AG04450 (cell line): ENCODE results near the gene KIR2DL3. TPM values are rescaled to one million over a fixed set of nuclear protein-coding genes. Genes with fewer than 3 reads are reported as not detected.
"Not testable (repeated sequence)": the region's sequence is repeated elsewhere in the genome, so short reads cannot be mapped to it uniquely, and the experiment has no call there.

Experiments
- CTCF ChIA-PET: fragments of 300-600, 350-600 bp; formaldehyde crosslinking; extraction: SDS; loops from one replicate; lab custom pipeline; 2022; ENCODE audit warnings: antibody characterized with exemption, inconsistent platforms; lab: Charles Lee
- POLR2A ChIA-PET: fragments of 350-600 bp; formaldehyde crosslinking; extraction: SDS; loops from one replicate; lab custom pipeline; 2021; ENCODE audit warnings: antibody characterized with exemption, inconsistent platforms; lab: Yijun Ruan, JAX
- DNase-seq: peaks from one replicate; pipeline ENCODE4 v3.0.0-alpha.2; 2011; ENCODE audit warnings: low read depth, low spot score
- H3K27ac ChIP-seq: one replicate; pipeline ENCODE4 v1.5.1; 2012; ENCODE audit warnings: low read depth, low read length, control low read depth
- H3K27me3 ChIP-seq: one replicate; pipeline ENCODE4 v1.6.0; 2012; ENCODE audit warnings: low read length; ENCODE audit not compliant: control insufficient read depth, insufficient read depth
- H3K4me3 ChIP-seq: 2 replicates; pipeline ENCODE4 v1.5.1; 2011; ENCODE audit warnings: mild to moderate bottlenecking, low read depth, low read length, control low read depth
- H3K9me3 ChIP-seq: 2 replicates; pipeline ENCODE4 v1.5.1; 2012; ENCODE audit warnings: low read length; ENCODE audit not compliant: control insufficient read depth, insufficient read depth
- polyA plus RNA-seq: library from polyadenylated mRNA; depleted of rRNA; stranded (reverse); fragments of >200 nt; gene quantifications from 2 replicates; pipeline ENCODE4 v1.2.3, GENCODE V29; 2011

The KIR2DL3 gene
- polyA plus RNA-seq, 1 experiment: not detected

DNA sequence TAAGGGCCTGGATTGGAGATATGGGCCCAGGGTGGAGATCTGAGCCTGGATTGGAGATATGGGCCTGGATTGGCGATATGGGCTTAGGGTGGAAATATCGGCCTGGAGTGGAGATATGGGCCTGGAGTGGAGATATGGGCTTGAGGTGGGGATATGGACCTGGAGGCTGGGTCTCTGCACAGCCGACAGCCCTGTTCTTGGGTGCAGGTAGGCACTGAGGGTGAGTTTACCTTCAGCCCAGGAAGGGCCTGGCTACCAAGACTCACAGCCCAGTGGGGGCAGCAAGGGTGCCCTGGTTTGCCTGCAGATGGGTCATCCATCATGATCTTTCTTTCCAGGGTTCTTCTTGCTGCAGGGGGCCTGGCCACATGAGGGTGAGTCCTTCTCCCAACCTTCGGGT lies 32.2 kb downstream of the KIR2DL3 start:
- H3K4me3 ChIP-seq, CTCF ChIA-PET, H3K27me3 ChIP-seq, POLR2A ChIA-PET, H3K27ac ChIP-seq, DNase-seq, H3K9me3 ChIP-seq: not testable (repeated sequence)

DNA sequence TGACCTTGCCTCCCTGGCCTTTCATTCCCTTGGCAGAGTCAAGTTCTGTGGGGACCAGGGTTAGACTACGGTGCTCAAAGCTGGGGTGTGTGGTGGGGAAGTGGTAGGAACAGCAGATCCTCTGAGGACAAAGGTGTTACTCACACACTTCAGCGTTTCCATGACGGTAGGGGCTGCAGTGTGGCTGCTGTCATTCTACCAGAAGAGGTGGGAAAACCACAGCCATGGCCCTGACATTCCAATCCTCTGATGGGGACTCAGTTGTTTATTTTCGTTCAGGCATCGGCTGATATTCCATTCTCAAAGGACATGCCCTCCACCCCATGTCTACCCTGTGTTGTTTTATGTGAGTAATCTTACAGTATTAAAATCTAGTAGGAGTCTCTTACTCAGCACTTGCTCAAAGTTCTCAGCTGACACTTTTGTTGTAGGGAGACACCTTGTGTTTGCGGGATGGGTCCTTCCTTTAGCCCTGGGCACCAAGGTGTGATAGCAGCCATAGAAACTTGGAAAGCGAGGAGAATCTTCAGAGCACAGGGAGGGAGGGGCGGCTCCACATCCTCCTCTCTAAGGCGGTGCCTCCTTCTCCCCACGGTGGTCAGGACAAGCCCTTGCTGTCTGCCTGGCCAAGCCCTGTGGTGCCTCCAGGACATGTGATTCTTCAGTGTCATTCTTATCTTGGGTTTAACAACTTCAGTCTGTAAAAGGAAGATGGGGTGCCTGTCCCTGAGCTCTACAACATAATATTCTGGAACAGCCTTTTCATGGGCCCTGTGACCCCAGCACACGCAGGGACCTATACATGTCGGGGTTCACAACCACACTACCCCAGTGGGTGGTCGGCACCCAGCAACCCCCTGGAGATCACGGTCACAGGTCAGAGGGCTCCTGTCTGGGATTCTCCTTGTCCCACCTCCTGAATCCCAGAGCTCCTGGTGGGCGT lies 33.0 kb downstream of the KIR2DL3 start:
- CTCF ChIA-PET, DNase-seq, POLR2A ChIA-PET, H3K4me3 ChIP-seq, H3K27ac ChIP-seq, H3K27me3 ChIP-seq, H3K9me3 ChIP-seq: not testable (repeated sequence)

DNA sequence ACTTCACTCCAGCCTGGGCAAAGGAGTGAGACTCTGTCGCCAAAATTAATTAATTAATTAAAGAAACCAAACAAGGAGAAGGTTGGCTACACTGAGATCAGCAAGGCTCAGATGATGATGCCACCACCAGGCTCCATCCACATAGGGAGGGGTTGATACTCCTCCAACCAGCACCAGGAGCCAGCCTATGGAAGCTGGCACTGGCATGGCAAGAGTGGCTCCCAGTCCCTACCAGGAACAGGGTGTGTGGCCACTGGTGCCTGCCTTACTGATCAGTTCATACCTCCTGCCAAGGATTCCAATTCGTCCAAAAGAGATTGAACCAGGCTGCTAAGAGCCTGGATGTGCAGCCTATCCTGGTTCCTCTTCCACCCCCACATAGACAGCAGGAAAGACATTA lies 34.4 kb downstream of the KIR2DL3 start:
- CTCF ChIA-PET, POLR2A ChIA-PET, H3K27ac ChIP-seq, H3K27me3 ChIP-seq, DNase-seq, H3K4me3 ChIP-seq, H3K9me3 ChIP-seq: not testable (repeated sequence)

DNA sequence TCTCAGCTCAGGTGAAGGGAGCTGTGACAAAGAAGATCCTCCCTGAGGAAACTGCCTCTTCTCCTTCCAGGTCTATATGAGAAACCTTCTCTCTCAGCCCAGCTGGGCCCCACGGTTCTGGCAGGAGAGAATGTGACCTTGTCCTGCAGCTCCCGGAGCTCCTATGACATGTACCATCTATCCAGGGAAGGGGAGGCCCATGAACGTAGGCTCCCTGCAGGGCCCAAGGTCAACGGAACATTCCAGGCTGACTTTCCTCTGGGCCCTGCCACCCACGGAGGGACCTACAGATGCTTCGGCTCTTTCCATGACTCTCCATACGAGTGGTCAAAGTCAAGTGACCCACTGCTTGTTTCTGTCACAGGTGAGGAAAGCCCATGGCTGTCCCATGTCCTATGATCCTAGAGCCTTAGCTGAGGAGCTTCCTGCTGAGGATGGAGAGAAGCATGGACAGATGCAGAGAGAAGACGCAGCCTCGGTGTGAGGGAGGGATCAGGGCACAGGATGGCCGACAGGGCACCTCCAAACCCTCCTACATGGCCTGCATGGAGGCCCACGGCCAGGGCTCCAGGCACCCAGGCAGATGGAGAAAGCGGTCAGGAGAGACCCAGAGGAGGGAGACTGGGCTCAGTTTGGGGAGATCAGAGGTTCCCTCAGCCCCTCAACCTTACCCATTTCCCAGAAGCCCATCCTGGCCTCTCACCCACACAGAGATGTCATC lies 36.9 kb downstream of the KIR2DL3 start:
- POLR2A ChIA-PET, H3K9me3 ChIP-seq, H3K27me3 ChIP-seq, DNase-seq, H3K27ac ChIP-seq, H3K4me3 ChIP-seq, CTCF ChIA-PET: not testable (repeated sequence)

DNA sequence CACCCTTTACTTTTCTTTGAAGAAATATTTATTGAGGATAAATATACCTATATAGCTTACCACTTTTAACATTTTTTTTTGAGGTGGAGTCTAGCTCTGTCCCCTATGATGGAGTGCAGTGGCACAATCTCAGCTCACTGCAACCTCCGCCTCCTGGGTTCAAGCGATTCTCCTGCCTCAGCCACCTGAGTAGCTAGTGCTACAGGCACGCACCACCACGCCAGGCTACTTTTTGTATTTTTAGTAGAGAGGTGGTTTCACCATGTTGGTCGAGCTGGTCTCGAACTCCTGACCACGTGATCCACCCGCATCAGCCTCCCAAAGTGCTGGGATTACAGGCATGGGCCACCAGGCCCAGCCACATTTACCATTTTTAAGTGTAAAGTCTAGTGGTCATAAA lies 37.5 kb downstream of the KIR2DL3 start:
- H3K27ac ChIP-seq, DNase-seq, H3K4me3 ChIP-seq, H3K9me3 ChIP-seq, POLR2A ChIA-PET, H3K27me3 ChIP-seq, CTCF ChIA-PET: not testable (repeated sequence)

DNA sequence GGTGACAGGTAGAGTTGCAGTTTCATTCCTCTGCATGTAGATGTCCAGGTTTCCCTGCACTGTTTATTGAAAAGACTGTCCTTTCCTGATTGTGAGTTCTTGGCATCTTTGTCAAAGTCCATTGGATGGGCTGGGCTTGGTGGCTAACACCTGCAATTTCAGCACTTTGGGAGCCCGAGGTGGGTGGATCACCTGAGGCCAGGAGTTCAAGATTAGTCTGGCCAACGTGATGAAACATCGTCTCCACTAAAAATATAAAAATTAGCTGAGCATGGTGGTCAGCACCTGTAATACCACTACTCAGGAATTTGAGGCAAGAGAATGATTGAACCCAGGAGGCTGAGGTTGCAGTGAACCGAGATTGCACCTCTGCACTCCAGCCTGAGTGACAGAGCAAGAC lies 39.5 kb downstream of the KIR2DL3 start:
- H3K9me3 ChIP-seq, POLR2A ChIA-PET, H3K27me3 ChIP-seq, H3K27ac ChIP-seq, CTCF ChIA-PET, H3K4me3 ChIP-seq, DNase-seq: not testable (repeated sequence)

DNA sequence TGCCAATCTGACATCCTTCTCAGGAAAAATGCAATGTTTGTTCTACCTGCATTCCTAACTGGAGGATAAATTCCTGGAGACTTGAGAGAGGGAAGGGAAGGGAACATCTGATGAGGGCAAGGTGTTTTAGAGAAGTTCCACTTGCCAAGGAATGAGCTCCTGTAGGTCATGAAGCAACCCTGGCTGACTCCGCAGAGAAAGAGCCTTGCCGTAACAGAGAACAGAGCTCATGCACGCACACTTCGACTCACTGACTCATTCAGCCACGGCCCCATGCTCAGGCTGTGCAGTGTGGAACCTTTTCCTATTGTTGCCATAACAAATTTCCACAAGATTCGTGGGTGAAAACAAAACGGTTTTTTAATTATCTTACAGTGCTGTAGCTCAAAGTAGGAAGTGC lies 40.6 kb downstream of the KIR2DL3 start:
- H3K4me3 ChIP-seq, H3K27me3 ChIP-seq, H3K9me3 ChIP-seq, H3K27ac ChIP-seq, POLR2A ChIA-PET, DNase-seq, CTCF ChIA-PET: not testable (repeated sequence)

DNA sequence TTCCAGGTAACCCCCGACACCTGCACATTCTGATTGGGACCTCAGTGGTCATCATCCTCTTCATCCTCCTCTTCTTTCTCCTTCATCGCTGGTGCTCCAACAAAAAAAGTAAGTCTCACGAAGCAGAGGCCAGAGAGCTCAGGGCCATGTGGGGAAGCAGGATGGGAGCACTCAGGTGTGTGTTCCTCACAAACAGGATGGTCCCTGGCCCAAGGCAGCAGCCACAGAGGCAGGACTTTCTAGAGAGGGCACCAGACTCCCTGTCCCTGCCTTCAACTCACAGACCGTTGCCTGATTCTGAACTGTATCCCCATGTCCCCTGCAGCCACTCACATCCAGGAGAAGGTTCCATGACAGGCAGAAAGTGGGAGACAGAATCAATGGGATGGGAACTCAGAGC lies 44.6 kb downstream of the KIR2DL3 start:
- H3K4me3 ChIP-seq, DNase-seq, POLR2A ChIA-PET, CTCF ChIA-PET, H3K27ac ChIP-seq, H3K27me3 ChIP-seq: not testable (repeated sequence)
- H3K9me3 ChIP-seq: peaks cover 13% of the 10 kb centered on the region

DNA sequence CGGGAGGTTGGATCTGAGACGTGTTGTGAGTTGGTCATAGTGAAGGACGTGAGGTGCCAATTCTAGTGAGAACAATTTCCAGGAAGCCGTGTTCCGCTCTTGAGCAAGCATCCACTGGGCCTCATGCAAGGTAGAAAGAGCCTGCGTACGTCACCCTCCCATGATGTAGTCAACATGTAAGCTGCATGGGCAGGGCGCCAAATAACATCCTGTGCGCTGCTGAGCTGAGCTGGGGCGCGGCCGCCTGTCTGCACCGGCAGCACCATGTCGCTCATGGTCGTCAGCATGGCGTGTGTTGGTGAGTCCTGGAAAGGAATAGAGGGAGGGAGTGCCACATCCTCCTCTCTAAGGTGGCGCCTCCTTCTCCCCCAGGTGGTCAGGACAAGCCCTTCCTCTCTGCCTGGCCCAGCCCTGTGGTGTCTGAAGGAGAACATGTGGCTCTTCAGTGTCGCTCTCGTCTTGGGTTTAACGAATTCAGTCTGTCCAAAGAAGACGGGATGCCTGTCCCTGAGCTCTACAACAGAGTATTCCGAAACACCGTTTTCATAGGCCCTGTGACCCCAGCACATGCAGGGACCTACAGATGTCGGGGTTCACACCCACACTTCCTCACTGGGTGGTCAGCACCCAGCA lies 47.9 kb downstream of the KIR2DL3 start:
- H3K27me3 ChIP-seq, CTCF ChIA-PET, H3K4me3 ChIP-seq, POLR2A ChIA-PET, H3K27ac ChIP-seq, DNase-seq: not testable (repeated sequence)
- peaks cover 32% of the 10 kb centered on the region for H3K9me3 ChIP-seq

DNA sequence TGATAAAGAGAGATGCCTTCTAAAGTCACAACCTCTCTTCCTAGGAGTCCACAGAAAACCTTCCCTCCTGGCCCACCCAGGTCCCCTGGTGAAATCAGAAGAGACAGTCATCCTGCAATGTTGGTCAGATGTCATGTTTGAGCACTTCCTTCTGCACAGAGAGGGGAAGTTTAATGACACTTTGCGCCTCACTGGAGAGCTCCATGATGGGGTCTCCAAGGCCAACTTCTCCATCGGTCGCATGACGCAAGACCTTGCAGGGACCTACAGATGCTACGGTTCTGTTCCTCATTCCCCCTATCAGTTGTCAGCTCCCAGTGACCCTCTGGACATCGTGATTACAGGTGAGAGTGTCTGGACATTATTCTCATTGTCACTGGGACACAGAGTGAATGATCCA lies 49.8 kb downstream of the KIR2DL3 start:
- DNase-seq, H3K4me3 ChIP-seq, POLR2A ChIA-PET, CTCF ChIA-PET, H3K27ac ChIP-seq, H3K27me3 ChIP-seq: not testable (repeated sequence)
- peaks cover 37% of the 10 kb centered on the region for H3K9me3 ChIP-seq
